Measurements from ENCODE around the gene GPT2.

GPT2 gene

DNA sequence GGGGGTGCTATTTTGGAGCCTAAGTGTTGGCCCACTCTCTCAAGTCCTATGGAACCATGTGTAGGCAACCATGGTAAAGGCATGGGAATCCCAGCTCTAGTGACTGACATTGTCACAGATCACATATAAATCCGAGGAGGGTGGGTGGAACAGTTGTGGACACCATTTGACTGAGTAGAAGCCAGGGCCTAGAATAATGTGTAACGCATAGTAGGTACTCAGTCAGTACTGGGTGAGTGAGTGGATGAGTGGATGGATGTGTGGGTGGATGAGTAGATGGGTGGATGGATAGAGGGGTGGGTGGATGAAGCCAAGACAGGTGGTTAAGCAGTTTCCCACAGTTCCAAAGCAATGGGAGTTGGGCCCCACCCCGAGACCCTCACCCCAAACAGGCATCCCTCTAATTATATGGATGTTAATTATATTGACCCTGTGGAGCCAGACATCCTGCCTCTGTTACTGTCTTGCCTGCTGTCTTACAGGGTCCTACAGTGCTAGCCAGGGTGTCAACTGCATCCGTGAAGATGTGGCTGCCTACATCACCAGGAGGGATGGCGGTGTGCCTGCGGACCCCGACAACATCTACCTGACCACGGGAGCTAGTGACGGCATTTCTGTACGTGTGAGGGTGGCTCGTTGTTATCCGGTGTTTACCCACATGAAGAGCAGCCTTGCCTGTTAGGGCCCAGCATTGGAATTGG, 22.3 kb downstream of the GPT2 start:
- no peak for DNase-seq (ENCODE audit: low read depth, low spot score)
- H3K4me3 ChIP-seq (ENCODE audit: low read depth, low read length): no peak overlapping the region
- in situ Hi-C loops (cut with HindIII; ENCODE audit: low sequenced_read_pairs): no loop called here
- TF ChIP-seq, protein P1, sequence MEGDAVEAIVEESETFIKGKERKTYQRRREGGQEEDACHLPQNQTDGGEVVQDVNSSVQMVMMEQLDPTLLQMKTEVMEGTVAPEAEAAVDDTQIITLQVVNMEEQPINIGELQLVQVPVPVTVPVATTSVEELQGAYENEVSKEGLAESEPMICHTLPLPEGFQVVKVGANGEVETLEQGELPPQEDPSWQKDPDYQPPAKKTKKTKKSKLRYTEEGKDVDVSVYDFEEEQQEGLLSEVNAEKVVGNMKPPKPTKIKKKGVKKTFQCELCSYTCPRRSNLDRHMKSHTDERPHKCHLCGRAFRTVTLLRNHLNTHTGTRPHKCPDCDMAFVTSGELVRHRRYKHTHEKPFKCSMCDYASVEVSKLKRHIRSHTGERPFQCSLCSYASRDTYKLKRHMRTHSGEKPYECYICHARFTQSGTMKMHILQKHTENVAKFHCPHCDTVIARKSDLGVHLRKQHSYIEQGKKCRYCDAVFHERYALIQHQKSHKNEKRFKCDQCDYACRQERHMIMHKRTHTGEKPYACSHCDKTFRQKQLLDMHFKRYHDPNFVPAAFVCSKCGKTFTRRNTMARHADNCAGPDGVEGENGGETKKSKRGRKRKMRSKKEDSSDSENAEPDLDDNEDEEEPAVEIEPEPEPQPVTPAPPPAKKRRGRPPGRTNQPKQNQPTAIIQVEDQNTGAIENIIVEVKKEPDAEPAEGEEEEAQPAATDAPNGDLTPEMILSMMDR (IDR thresholded peaks at IDR 0.05; ENCODE audit: low read depth, low read length): no peak

DNA sequence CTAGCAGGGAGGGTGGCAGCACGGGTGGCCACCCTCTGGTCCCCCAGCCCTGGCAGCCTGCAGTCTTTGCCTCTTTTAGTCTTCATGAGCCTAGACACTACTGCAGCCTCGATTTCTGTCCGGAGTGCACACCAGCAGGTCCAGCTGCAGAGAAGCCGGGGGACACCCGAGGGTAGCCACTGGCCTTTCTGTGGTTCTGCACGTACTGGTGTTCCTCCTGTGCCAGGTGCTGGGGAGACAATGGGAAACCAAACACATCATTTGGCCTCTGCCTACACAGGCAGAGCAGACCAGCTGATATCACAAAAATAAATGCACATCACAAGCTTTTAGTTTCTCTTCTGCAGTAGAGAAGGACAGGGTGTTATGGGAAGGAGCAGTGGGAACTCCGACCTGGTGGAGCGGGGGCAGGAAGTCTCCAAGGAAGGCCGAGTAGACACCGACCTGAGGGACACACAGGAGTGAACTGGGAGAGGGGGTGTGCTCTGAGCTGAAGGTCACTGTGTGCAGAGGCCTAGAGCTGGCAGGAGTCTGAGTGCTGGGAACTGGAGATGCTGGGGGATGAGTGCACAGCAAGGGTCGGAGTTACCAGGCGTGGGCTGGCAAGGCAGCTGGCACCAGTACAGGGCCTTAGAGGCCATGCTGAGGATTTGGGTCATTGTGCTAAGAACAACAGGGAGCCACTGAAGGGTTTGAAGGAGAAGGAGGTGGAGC, 23.1 kb downstream of the GPT2 start:
- DNase-seq (ENCODE audit: low read depth, low spot score): no peak
- H3K4me3 ChIP-seq (ENCODE audit: low read depth, low read length): no peak overlapping the region
- in situ Hi-C loops (cut with HindIII; ENCODE audit: low sequenced_read_pairs): no loop called here
- TF ChIP-seq, protein P1 (IDR thresholded peaks at IDR 0.05; ENCODE audit: low read depth, low read length): no peak

DNA sequence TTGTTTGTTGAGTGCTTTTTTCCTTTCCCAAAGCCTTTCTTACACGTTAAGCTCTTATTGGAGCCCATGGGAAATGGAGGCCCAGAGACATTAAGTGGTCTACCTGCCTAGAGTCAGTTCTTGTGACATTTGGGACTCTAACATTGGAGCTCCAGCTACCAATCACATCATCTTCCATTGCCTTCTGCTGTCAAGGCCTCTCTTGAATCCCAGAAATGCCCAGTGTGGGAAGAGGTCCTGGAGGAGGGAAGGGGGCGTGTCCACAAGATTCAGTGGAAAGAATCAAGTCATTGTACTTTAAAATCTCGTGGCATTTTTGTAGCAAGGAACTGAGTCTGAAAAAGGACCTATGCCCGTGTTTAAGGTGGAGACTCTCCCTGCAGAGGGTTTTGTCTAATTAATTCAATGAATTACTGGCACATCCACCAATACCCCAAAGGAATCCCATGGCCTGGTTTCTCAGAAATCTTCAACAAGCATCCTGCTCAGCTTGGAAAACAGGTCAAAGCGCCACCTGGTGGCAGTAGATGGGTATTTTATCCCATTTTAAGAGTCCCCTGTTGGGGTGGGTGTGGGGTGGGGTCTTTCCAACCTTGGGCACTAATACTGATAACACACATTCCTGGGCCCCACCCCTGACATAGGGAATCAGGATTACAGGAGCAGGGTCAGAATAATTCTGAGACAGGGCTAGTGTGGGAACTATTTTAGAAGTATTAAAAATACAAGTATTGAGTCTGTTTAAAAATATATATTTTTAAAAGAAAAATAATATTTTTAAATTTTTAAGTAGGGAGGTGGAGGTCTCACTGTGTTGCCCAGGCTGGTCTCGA, 24.6 kb downstream of the GPT2 start:
- peak; percentile 75 for DNase-seq (ENCODE audit: low read depth, low spot score)
- in situ Hi-C loops (cut with HindIII; ENCODE audit: low sequenced_read_pairs): no loop called here
- TF ChIP-seq, protein P1 (IDR thresholded peaks at IDR 0.05; ENCODE audit: low read depth, low read length): peak; percentile 52
- no peak overlapping the region for H3K4me3 ChIP-seq (ENCODE audit: low read depth, low read length)

DNA sequence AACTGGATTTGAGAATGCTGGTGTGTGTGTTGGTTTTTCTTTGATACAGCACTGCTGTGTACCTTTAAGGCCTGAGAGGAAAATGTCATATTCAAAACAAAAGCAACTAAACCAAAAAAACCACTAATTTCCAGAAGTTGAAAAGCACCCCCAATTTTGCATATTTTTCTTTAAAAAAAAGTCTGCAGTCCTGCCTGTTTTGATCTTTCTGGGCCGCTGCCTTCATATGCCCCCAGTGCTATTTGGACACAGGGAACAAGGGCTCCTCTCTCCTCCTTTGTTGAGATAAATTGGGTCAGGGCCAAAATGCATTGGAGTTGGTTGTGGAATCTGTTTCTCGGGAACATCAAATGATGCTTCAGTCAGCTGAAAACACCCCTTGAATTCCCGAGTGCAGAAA, 26.9 kb downstream of the GPT2 start:
- in situ Hi-C loops (cut with HindIII; ENCODE audit: low sequenced_read_pairs): no loop called here
- no peak overlapping the region for H3K4me3 ChIP-seq (ENCODE audit: low read depth, low read length)
- TF ChIP-seq, protein P1 (IDR thresholded peaks at IDR 0.05; ENCODE audit: low read depth, low read length): no peak
- no peak for DNase-seq (ENCODE audit: low read depth, low spot score)

DNA sequence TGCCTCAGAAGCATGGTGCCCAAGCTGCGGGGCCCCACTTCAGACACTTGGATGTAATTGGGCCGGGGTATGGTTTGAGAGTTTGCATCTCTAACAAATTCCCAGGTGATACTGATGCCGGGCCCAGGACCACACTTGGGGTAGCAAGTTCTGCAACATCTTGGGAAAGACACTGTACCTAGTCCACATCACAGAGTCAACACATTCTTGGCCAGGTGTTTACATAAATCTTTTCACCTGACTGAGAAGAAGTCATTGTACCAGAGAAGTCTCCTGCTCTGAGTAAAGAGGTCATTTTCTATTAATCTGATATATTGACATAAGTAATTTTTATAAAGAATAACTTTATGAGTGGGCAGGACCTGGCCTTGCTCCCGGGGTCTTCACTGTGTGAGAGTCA, 27.5 kb downstream of the GPT2 start:
- in situ Hi-C loops (cut with HindIII; ENCODE audit: low sequenced_read_pairs): no loop called here
- no peak overlapping the region for H3K4me3 ChIP-seq (ENCODE audit: low read depth, low read length)
- TF ChIP-seq, protein P1 (IDR thresholded peaks at IDR 0.05; ENCODE audit: low read depth, low read length): no peak
- DNase-seq (ENCODE audit: low read depth, low spot score): no peak

DNA sequence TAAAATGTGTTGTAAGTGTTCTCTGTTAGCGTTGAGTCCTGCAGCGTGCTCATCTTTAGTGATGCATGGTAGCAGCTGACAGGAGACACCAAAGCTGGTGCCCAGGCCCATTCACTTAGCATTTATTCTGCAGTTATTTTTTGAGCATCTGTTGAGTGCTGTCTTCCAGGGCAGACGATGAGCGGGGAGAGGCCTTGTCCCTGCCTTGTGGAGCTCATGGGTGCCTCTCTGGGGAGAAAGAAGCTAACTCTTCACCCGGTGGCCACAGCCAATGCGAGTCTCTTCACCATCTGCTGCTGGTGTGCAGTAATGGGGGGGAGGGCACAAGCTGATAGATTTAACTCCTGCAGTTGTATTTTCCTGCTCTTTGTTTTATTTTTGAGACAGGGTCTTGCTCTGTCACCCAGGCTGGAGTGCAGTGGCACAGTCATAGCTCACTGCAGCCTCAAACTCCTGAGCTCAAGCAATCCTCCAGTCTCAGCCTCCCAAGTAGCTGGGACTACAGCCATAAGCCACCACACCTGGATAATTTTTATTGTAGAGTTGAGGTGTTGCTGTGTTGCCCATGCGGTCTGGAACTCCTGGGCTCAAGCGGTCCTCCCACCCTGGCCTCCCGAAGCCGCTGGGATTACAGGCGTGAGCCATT, 30.5 kb downstream of the GPT2 start:
- no peak for DNase-seq (ENCODE audit: low read depth, low spot score)
- H3K4me3 ChIP-seq (ENCODE audit: low read depth, low read length): no peak overlapping the region
- TF ChIP-seq, protein P1 (IDR thresholded peaks at IDR 0.05; ENCODE audit: low read depth, low read length): no peak
- in situ Hi-C loops (cut with HindIII; ENCODE audit: low sequenced_read_pairs): no loop called here

All from astrocyte of the spinal cord (primary cell).